HG02970 (cell line): ENCODE measurements around the gene CTSW.

ENCODE experiments used
- ATAC-seq: cut with Tn5 transposase; IDR thresholded peaks from one replicate; pipeline ENCODE4 v1.9.1; 2021; ENCODE audit warnings: mild to moderate bottlenecking, moderate library complexity, moderate number of reproducible peaks; ENCODE audit not compliant: unreplicated experiment, low FRiP score

The CTSW gene

GRCh38 chr11:65854852-65855837, 24.5 kb upstream of the CTSW start:
- ATAC-seq = no peak

DNA sequence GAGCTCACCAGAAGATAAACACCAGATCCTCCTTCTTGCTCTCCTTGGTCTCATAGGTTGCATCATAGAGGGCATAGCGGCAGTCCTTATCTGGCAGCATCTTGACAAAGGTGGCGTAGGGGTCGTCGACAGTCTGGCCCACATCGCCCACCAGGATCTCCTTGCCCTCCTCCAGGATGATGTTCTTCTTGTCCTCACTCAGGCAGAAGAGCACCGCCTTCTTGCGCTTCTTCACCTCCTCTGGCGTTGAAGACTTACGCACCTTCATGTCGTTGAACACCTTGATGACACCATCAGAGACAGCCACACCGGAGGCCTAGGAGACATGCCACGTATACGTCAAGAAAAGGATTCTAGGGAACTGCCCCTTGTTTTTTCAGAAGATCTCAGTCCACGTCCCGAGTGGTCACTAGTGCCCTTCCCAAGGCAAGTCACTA, 23.7 kb upstream of the CTSW start:
- ATAC-seq = no peak

GRCh38 chr11:65856689-65857499, 22.7 kb upstream of the CTSW start:
- peak; percentile 26 for ATAC-seq

DNA sequence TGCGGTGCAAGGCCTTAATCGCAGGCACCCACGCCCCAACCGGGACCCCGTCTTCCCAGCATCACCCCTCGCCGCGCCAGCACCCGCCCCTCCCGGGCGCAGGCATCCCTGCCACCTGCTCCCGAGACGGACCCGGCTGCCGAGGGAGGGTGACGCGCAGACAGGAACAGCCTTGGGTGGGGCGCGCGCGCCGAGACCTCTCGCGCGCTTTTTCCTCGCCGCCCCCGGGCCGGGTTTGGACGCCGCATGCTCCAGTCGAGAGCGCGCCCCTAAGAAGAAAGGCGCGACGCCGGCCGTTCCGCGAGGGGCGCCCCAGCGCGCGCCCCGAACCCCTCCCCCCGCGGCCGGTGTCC, 22.2 kb upstream of the CTSW start:
- peak; percentile 9 for ATAC-seq

DNA sequence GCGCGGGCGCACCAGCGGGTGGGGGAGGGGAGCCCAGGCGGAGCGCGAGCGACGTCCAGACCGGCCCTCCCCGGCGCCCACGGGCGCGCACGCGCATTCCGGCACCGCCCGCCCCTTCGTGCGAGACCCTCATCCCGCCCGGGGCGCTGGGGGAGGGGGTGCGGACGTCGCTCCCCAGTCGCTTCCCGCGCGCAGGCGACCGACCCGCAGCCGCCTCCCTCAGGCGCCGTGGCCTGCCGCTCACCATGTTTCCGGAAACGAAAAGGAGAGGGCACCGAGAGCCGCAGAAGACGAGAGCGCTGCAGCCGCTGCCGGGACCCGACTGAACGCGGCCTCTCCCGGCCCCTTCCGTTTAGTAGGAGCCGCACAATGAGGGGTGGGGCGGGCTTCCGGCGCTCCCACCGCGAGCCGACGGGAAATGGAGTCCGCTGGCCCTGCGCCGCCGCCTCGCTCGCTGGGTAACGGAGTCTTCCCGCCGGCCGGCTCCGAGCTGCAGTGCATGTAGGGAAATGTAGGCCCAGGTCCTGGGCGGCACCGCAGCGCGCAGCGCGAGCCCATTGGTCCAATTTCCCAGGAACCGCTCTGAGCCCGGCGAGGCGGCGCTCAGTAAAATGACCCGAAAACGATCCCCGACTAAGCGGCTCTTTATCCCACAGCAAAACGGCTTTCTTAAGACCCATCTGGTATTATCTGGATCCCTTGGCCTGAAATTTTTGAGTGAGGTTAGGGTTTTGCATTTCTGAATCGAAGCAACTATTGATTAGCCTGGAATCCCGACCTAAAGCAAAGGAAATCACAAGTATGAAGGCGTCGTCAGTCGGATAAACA, 21.6 kb upstream of the CTSW start, which contains the start of gene CFL1:
Gene CFL1 (minus strand): TSS at position 328 of the 828 bp plus-strand sequence. CDS start 81 bp downstream, at position 247.
- ATAC-seq = peak; percentile 50

- ATAC-seq = no peak
Observed at GRCh38 chr11:65858681-65859087, 21.0 kb upstream of the CTSW start.

- peak; percentile 37 for ATAC-seq
Observed at GRCh38 chr11:65859095-65859811, 20.4 kb upstream of the CTSW start.

DNA sequence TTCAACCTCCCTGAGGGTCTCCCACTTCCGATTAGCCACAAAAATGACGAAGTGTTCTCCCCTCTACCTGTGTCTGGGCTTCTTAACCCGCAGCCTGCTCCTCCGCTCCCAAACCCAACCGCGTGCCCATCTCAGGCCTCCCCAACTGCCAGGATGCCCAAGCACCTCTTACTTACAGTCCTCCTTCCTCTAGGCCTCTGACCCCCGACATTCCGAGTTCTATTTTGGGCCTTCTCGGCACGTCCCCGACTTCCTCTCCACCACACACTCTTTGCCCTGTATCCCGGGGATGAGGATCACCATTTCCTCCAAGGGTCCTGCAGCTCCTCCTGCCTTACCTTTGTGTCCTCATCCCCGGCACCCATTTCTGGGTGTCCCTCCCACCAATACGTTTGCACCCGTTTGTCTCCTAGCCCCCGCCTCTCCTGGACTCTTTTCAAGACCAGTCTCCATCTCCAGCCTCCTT, 19.8 kb upstream of the CTSW start:
- no peak for ATAC-seq

- ATAC-seq = peak; percentile 22
Observed at GRCh38 chr11:65860278-65861164, 19.1 kb upstream of the CTSW start, which contains the start of gene MUS81. TSS of gene MUS81 (plus strand) at chr11:65860433. CDS start at chr11:65860754, 321 bp downstream.

- ATAC-seq = no peak
Observed at GRCh38 chr11:65861165-65861505, 18.5 kb upstream of the CTSW start.

DNA sequence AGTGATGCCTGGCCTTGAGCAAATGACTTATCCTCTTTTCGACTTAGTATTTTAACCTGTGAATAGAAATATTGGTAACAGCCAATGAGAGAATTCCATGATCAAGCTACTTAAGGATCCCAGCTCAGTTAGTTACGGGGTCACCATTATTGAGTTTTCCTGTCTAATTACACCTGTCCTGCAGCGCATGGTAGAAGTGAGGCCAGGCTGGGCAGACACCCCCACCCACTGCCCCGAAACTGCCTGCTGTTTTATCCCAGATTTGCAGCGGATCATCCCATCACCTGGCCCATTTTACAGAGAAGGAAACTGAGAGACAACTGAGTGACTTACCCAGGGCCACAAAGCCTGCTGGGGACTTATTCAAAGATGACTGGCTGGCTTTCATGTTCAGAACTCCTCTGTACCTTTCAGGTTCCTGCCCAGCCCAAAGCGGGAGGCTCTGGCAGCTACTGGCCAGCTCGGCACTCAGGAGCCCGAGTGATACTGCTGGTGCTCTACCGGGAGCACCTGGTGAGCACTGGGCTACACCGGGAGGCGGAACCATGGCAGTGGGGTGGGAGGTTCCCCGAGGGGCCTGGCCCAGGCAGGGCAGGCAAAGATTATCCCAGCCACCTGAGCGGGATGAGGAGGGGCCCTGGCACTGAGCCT, 18.0 kb upstream of the CTSW start:
- no peak for ATAC-seq

DNA sequence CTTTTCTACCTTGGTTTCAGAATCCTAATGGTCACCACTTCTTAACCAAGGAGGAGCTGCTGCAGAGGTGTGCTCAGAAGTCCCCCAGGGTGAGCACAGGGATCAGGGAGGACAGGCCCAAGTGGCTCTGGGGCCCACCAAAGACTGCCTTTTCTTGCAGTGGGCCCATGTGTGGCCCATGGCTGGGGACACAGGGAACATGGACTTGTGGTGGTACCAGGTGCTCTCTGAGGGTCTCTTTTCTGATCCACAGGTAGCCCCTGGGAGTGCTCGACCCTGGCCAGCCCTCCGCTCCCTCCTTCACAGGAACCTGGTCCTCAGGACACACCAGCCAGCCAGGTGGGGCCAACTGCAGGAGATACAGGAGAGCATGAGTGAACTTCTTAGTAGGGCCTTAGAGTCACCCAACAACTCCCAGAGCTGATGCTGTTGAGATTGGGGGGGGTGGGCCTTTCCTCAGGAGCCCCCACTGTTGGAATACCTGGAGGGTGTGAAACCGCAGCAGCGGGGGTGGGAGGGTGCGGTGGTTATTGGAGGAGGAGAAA, 17.4 kb upstream of the CTSW start:
- no peak for ATAC-seq

DNA sequence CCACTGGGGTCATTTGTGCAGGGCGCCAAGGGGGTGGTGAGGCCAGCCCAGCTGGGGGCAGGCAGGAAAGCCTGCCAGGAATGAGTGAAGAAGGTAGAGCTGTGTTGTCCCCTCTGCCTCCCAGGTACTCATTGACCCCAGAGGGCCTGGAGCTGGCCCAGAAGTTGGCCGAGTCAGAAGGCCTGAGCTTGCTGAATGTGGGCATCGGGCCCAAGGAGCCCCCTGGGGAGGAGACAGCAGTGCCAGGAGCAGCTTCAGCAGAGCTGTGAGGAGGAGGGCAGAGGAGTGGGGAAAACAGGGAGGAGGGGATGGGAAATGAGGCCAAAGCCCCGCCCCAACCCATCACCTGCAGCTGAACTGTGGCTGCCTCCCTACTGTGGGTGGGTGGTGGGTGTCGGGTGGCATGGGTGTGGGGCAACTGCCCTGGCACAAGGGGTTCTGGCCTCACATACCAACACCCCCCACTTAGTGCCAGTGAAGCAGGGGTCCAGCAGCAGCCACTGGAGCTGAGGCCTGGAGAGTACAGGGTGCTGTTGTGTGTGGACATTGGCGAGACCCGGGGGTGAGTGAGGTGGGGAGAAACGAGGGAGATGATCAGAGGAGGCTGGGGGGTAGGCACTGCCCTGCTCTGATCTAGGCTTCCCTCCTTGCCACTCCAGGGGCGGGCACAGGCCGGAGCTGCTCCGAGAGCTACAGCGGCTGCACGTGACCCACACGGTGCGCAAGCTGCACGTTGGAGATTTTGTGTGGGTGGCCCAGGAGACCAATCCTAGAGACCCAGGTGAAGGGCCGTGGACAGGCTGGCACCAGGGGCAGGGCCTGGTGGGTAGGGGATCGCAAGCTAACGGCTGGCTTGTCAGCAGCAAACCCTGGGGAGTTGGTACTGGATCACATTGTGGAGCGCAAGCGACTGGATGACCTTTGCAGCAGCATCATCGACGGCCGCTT, 16.4 kb upstream of the CTSW start:
- no peak for ATAC-seq

- no peak for ATAC-seq
Observed at GRCh38 chr11:65863889-65864705, 15.5 kb upstream of the CTSW start.

- ATAC-seq = no peak
Observed at GRCh38 chr11:65864706-65865471, 14.7 kb upstream of the CTSW start.
